Gastrocnemius medialis (tissue), 4 donors: ENCODE results near the gene MYOM1. TPM values are rescaled to one million over a fixed set of nuclear protein-coding genes. Genes with fewer than 3 reads are reported as not detected.
A peak's percentile ranks its signal among the peaks of the same experiment; 100 is the strongest.

Source experiments
- ATAC-seq, 2 donors: fragments of 150-250 bp; one replicate each; pipeline ENCODE4 v1.9.1; 2016
- DNase-seq, 2 donors: peaks; one replicate each; pipeline ENCODE4 v3.0.0-alpha.2; 2019
- H3K27ac ChIP-seq, 4 donors: fragments of 200-600 bp; sonication (generic); 1 replicate in 1 of 4; 2 replicates in 3 of 4; pipeline ENCODE4 v1.5.1; 2016 to 2018; ENCODE audit warnings: mild to moderate bottlenecking in 2 of 4, moderate library complexity in 1 of 4
- H3K27me3 ChIP-seq, 3 donors: fragments of 200-600 bp; sonication (generic) in 2 of 3; 1 replicate in 1 of 3; 2 replicates in 2 of 3; pipeline versions ENCODE4 v1.5.1 to v1.6.0; 2016 to 2019; ENCODE audit warnings: mild to moderate bottlenecking in 1 of 3, moderate library complexity in 1 of 3
- H3K36me3 ChIP-seq, 2 donors: fragments of 200-600 bp; sonication (generic) in 1 of 2; one replicate each; pipeline ENCODE4 v1.5.1; 2017 to 2018
- H3K4me1 ChIP-seq, 2 donors: fragments of 200-600 bp; sonication (generic) in 1 of 2; one replicate each; pipeline ENCODE4 v1.5.1; 2016 to 2017; ENCODE audit warnings: mild to moderate bottlenecking in 2 of 2
- H3K4me3 ChIP-seq, 4 donors: fragments of 200-600 bp; sonication (generic) in 3 of 4; 1 replicate in 1 of 4; 2 replicates in 3 of 4; pipeline ENCODE4 v1.5.1; 2016 to 2019; ENCODE audit warnings: mild to moderate bottlenecking in 2 of 4
- H3K9me3 ChIP-seq, 3 donors: fragments of 200-600 bp; sonication (generic) in 2 of 3; 1 replicate in 1 of 3; 2 replicates in 2 of 3; pipeline ENCODE4 v1.5.1; 2016 to 2019
- POLR2A ChIP-seq, 2 donors: fragments of 450-650 bp; IDR thresholded peaks; one replicate each; pipeline ENCODE4 v1.6.1; 2017; ENCODE audit warnings: antibody characterized with exemption in 2 of 2, mild to moderate bottlenecking in 2 of 2, moderate library complexity in 2 of 2
- in situ Hi-C, 4 donors: fragments of 200-750 bp; cut with MboI; loops; one replicate each; pipeline versions ENCODE4 v1.15.0 to v1.8.0; 2017; ENCODE audit warnings: low sequenced_read_pairs in 4 of 4
- intact Hi-C: fragments of 100-400 bp; cut with DNase I; formaldehyde crosslinking; loops from one replicate; pipeline ENCODE4 v1.15.1; 2023; ENCODE audit warnings: low total_unique reads
- total RNA-seq, 4 donors: library from RNA; depleted of rRNA; stranded (reverse); fragments of >200 nt; gene quantifications; one replicate each; pipeline versions ENCODE4 v1.1.0 to v1.2.3, GENCODE V29; 2016
- TF ChIP-seq, protein P1 (sequence below), 5 experiments: fragments of 450-650 bp in 3 of 5; fragments of 200-600 bp in 2 of 5; sonication (generic) in 2 of 5; IDR thresholded peaks in 4 of 5; conservative IDR thresholded peaks in 1 of 5; 1 replicate in 4 of 5; 2 replicates in 1 of 5; pipeline ENCODE4 v1.5.1; 2016 to 2019; ENCODE audit warnings: antibody characterized with exemption in 5 of 5, mild to moderate bottlenecking in 3 of 5, moderate library complexity in 3 of 5

Gene MYOM1
- total RNA-seq = 100 to 1,000 TPM; 245 to 307 (median 273) TPM

DNA sequence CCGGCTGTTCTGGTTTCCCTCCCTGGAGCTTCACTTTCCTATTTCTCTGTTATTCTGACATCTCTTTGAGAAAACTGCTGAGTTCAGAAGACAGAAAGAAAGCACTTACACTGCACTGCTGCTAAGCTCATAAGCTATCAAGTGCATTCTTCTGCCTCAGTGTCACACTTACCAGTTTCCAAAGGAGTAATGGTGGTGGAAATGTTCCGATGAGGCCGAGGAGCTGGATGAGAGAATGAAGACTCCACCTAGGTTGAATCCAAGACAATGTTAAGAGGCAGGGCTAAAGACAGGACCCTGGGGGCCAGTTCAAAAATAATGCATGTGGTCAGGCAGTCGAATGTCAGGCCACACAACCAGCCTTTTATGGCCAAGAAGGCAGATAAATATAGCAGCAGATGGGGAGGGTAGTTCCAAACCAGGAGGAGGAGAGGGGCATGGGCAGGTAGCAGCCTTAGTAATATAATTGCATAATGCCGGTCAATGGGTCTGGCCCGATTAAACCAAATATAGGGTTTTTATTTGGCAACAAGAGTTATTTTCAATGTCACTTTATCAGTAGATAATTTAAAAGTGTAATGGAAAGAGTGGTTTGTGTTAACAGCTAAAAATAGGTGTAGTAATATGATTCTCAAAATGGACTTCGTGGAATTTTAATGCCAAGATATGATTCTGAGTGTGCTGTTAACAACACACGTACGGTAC, at the start of gene MYOM1:
TSS of gene MYOM1 (minus strand) at position 338 of the 705 bp plus-strand sequence. CDS start 4,745 bp downstream, outside the sequence.
- TF ChIP-seq, protein P1, sequence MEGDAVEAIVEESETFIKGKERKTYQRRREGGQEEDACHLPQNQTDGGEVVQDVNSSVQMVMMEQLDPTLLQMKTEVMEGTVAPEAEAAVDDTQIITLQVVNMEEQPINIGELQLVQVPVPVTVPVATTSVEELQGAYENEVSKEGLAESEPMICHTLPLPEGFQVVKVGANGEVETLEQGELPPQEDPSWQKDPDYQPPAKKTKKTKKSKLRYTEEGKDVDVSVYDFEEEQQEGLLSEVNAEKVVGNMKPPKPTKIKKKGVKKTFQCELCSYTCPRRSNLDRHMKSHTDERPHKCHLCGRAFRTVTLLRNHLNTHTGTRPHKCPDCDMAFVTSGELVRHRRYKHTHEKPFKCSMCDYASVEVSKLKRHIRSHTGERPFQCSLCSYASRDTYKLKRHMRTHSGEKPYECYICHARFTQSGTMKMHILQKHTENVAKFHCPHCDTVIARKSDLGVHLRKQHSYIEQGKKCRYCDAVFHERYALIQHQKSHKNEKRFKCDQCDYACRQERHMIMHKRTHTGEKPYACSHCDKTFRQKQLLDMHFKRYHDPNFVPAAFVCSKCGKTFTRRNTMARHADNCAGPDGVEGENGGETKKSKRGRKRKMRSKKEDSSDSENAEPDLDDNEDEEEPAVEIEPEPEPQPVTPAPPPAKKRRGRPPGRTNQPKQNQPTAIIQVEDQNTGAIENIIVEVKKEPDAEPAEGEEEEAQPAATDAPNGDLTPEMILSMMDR (IDR thresholded peaks at IDR 0.05 in 4 of 5, conservative IDR thresholded peaks at IDR 0.05 in 1 of 5) = no peak
- peak in 1 of 2 donors; percentile 67 for TF ChIP-seq POLR2A (IDR thresholded peaks at IDR 0.05)
- Histone ChIP-seq H3K36me3 (no peaks in the 10 kb centered on the region), H3K9me3 (no peaks in the 10 kb centered on the region), H3K4me3 (peak within 1 kb of the TSS; percentile 50 to 67 (median 58)), H3K4me1 (peaks cover 35 to 36% of the 10 kb centered on the region in 2 donors), H3K27me3 (no peaks in the 10 kb centered on the region), H3K27ac (peak within 1 kb of the TSS; percentile 81 to 90 (median 89))
- intact Hi-C loops = loop anchor here (1.0 kb wide), 1 partner anchor 28 kb away; the partner anchor contains the start of gene MYL12A
- ATAC-seq (peak; percentile 67 to 73), DNase-seq (peak; percentile 35 to 60)
- in situ Hi-C loops = no loop called here

- no peak for DNase-seq
- ATAC-seq = no peak
- intact Hi-C loops = no loop called here
These were observed 49.6 kb upstream of the MYOM1 start for GRCh38 chr18:3269241-3269913.

DNA sequence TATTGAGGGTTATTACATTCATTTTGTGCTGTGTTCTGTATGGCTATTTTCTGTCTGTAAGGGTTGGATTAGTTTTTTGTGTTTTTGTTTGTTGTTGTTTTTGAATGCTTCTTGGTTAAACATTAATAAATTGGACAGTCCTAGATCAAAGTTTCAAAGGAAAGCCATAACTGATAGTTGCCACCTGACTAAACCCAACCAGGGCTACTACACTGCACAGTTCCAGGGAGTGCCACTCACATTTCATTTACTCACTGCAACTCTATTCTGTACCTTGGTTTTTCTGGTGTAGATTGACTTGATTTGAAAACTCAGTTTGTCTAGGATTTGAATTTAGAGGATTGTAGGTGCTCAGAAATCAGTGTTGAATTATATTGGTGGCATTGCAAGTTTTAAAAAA, 48.5 kb upstream of the MYOM1 start:
- Histone ChIP-seq H3K4me3 (no peak overlapping the region), H3K4me1 (peaks cover 66 to 71% of the 10 kb centered on the region in 2 donors), H3K36me3 (peaks cover 0 to 9% of the 10 kb centered on the region in 2 donors), H3K27me3 (no peaks in the 10 kb centered on the region), H3K27ac (peak overlapping the region in 1 of 4 donors; percentile 4), H3K9me3 (no peaks in the 10 kb centered on the region)
- TF ChIP-seq, protein P1 (IDR thresholded peaks at IDR 0.05 in 4 of 5, conservative IDR thresholded peaks at IDR 0.05 in 1 of 5) = no peak
- TF ChIP-seq POLR2A (IDR thresholded peaks at IDR 0.05) = no peak
- DNase-seq = no peak
- in situ Hi-C loops (loop anchor here in 1 of 4 donors (25.0 kb wide), 1 partner anchor 706 kb away; the partner anchor contains the start of genes METTL4 and NDC80), intact Hi-C loops (no loop called here)
- ATAC-seq = no peak

More at GRCh38 chr18:3269241-3269913, 49.6 kb upstream of the MYOM1 start:
- no peaks in the 10 kb centered on the region for H3K27me3 ChIP-seq
- in situ Hi-C loops = loop anchor here in 1 of 4 donors (25.0 kb wide), 1 partner anchor 707 kb away; the partner anchor contains the start of genes METTL4 and NDC80
- H3K36me3 ChIP-seq = peaks cover 0 to 20% of the 10 kb centered on the region in 2 donors
- no peak overlapping the region for H3K4me3 ChIP-seq
- H3K27ac ChIP-seq = peak overlapping the region in 1 of 4 donors; percentile 4
- no peaks in the 10 kb centered on the region for H3K9me3 ChIP-seq
- peaks cover 55 to 60% of the 10 kb centered on the region in 2 donors for H3K4me1 ChIP-seq
- TF ChIP-seq POLR2A (IDR thresholded peaks at IDR 0.05) = no peak
- TF ChIP-seq, protein P1 (IDR thresholded peaks at IDR 0.05 in 4 of 5, conservative IDR thresholded peaks at IDR 0.05 in 1 of 5) = no peak

GRCh38 chr18:3266062-3266608, 46.4 kb upstream of the MYOM1 start:
- DNase-seq (peak in 1 of 2 donors; percentile 39), ATAC-seq (no peak)
- peaks cover 71 to 74% of the 10 kb centered on the region in 2 donors for H3K4me1 ChIP-seq
- no peaks in the 10 kb centered on the region for H3K9me3 ChIP-seq
- no peak for TF ChIP-seq POLR2A (IDR thresholded peaks at IDR 0.05)
- TF ChIP-seq, protein P1 (IDR thresholded peaks at IDR 0.05 in 4 of 5, conservative IDR thresholded peaks at IDR 0.05 in 1 of 5) = no peak
- in situ Hi-C loops = loop anchor here in 1 of 4 donors (25.0 kb wide), 1 partner anchor 704 kb away; the partner anchor contains the start of genes METTL4 and NDC80
- intact Hi-C loops = no loop called here
- no peaks in the 10 kb centered on the region for H3K27me3 ChIP-seq
- H3K27ac ChIP-seq = peak overlapping the region in 3 of 4 donors; percentile 5 to 14 (median 9)
- H3K36me3 ChIP-seq = no peaks in the 10 kb centered on the region
- peak overlapping the region in 1 of 4 donors; percentile 20 for H3K4me3 ChIP-seq
